GM18498 (cell line): ENCODE results near the gene SLC26A5.
"Not testable (repeated sequence)": the region's sequence is repeated elsewhere in the genome, so short reads cannot be mapped to it uniquely, and the experiment has no call there.

Experiments
- ATAC-seq: cut with Tn5 transposase; IDR thresholded peaks from one replicate; pipeline ENCODE4 v1.9.1; 2021; ENCODE audit warnings: mild to moderate bottlenecking, moderate library complexity; ENCODE audit not compliant: unreplicated experiment

The SLC26A5 gene

GRCh38 chr7:103405789-103406613 is 40.0 kb downstream of the SLC26A5 start:
- ATAC-seq, result not testable (repeated sequence)

DNA sequence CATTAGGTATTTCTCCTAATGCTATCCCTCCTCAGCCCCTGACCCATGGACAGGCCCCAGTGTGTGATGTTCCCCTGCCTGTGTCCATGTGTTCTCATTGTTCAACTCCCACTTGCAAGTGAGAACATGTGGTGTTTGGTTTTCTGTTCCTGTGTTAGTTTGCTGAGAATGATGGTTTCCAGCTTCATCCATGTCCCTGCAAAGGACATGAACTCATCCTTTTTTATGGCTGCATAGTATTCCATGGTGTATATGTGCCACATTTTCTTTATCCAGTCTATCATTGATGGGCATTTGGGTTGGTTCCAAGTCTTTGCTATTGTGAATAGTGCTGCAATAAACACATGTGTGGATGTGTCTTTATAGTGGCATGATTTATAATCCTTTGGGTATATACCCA is 46.3 kb downstream of the SLC26A5 start:
- ATAC-seq, result not testable (repeated sequence)

DNA sequence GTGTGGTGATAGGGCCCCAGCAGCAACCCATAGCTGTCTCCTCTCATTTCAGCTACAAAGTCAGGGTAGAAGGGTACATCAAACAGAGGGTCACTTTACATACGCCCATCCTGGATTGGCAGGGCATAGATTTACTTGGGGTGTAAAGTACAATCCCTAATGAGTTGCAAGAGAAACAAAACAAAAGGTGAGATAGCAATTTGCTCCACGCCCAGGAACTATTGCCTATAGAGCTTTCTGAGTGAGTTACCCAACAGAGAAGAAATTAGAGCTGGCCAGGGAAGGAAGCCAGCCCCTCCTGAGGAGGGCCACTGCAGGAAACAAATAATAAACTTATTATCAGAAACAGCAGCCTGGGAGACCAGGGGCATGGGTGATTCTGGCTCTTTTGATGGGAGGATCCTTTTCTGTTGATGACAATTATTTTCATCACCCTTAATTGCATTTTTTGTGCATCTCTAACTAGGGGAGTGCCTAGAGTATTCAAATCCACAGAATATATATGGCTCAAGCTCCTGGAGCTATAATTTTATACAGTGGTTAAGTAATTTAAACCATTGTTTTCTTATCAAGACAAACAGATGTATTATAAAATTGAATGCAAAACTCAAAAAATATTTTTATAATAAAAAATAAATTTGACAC is 47.4 kb downstream of the SLC26A5 start:
- ATAC-seq, result no peak

DNA sequence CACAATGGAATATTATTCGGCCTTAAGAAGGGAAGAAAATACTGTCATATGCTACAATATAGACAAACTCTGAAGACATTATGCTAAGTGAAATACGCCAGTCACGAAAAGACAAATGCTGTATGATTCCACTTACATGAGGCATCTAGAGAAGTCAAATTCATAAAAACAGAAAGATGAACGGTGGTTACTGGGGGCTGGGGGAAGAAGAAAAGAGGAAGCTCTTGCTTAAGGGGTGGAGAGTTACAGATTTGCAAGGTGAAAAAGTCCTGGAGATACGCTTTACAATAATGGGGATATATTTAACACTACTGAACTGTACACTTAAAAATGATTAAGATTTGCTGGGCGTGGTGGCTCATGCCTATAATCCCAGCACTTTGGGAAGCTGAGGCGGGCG is 49.5 kb downstream of the SLC26A5 start:
- no peak for ATAC-seq

DNA sequence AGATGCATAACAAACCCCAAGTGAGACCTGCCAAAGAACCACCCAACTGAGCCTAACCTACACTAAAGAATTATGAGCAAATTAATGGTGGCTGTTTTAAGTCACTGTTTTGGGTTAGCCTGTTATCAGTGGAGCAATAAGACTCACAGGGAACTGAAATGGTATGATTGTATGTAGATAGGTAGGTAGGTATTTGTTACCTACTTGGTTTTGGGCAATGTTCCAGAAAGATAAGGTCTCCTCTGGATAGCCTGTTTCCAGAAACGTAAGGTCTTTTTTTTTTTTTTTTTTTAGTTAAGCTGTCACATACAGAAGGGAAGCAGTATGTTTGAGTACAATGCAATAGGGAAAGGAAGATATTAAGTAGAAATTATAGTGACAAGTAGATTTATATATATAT is 50.9 kb downstream of the SLC26A5 start:
- no peak for ATAC-seq

GRCh38 chr7:103394566-103394965 is 51.4 kb downstream of the SLC26A5 start:
- no peak for ATAC-seq

GRCh38 chr7:103391976-103392375 is 54.0 kb downstream of the SLC26A5 start:
- no peak for ATAC-seq

- no peak for ATAC-seq
Measured at GRCh38 chr7:103391150-103391549, 54.9 kb downstream of the SLC26A5 start.

- ATAC-seq, result no peak
Measured at GRCh38 chr7:103389263-103389662, 56.7 kb downstream of the SLC26A5 start.

DNA sequence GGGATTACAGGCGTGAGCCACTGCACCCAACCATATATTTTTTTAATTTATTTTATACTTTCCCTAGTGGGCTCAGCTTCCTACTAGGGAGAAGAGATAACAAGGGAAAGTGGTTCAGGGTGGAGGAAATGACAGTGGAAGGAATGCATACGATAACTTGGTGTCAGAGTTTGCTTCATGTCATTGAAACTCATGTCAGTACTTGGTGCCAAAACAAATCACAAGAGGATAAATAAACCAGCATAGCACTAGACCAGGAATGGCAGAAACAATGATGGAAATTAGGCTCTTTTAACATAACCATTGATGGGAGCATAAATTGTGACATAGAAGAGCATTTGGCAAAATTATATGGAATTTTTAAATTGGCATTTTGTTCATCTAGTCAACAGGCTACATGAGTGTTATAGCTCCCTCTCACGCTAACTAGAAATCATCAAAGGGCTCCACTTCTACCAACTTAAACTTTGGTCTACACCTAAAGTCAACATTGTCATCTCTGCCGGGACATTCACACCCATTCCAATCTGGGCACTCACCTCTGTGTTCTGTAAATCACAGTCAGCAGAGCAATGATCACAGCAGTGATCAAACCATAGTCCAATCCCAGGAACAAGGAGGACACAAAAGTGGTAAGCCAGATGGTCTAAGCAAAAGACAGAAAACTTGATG is 57.4 kb downstream of the SLC26A5 start:
- no peak for ATAC-seq

DNA sequence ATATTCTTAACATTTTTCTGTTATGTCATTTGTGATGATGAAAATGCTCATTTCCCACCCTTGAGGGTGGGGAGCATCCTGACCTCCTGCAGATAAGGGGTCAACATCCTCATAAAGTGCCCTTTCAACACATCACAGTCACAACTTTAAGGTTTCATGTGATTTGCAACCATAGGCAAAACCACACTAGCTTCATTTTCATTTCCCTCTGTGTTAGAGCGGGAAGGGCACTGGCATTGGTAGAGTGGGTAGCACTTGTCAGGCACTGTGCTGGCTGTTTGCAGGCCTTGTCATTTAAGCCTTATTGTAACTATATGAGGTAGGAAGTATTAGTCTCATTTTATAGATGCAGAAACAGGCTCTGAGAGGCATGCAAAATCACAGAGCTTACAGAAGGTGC is 58.8 kb downstream of the SLC26A5 start:
- ATAC-seq, result no peak

DNA sequence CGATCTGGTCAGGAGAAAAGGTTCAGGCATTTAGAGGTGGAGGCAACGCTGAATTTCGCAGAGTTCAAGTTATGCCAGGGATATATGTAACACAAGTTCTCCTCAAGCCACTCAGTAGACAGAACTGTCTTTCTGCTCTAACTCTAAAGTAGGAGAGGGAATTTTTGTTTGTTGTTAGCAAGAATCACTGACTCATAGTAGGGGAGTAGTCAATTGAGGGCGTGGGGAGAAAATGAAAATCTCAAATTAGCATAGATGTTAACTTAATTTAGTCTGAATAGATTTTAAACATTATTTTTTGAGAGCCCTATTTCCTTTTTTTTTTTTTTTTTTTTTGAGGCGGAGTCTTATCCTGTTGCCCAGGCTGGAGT is 64.0 kb downstream of the SLC26A5 start:
- ATAC-seq, result no peak

DNA sequence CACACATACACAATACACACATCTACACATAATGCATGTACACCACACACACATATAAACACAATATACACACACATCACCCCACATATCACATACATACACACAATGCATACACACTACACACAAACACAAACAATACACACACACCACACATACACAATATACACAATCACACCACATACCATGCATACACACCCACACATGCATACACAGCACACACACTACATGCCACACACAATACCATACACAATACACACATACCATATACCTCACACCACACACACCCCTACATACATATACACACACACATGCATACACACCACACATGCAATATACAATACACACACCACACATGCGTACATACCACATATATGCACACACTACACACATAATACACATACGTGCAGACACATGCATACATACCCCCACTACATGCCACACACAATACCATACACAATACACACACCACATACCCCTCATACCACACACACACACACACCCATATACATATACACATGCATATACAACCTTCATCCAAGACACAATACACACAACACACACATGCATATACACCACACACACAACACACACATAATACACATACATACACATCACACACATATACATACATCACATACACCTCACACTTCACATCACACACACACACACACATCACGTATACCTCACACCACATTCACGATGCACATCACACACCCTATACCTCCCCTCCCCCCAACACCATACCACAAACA is 64.6 kb downstream of the SLC26A5 start:
- ATAC-seq, result no peak

- ATAC-seq, result no peak
Measured at GRCh38 chr7:103380395-103381191, 65.4 kb downstream of the SLC26A5 start.

DNA sequence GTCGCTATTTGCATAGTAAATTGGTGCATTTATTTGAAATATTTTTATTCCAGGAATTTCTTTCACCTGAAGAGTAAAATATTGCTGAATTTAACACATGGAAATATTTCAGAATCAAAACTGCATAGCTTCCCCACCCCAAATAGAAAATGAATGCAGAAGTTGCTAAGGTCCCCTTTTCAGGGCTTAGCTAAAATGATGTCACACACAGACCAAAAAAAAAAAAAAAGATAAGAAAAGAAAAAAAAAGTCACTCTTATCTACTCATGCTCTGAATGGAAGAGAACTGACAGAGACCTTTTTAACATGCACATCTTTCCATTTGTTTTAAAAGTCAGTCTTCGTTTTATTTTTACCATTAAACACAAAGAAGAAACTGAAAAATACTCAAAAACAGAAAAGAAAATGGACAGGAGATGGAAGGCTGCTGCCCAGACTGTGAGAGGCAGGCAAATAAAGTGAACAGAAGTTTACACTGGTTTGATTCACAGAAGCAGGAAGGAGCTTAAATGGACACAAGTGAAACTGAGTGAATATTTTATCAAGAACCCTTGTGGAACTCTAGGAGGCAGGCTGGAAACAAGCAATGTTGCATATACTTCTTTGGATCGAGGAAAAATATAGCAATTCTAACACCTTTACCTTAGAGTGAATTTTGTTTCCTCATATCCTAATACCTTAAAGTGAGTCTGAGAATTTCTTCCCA is 66.6 kb downstream of the SLC26A5 start:
- no peak for ATAC-seq

DNA sequence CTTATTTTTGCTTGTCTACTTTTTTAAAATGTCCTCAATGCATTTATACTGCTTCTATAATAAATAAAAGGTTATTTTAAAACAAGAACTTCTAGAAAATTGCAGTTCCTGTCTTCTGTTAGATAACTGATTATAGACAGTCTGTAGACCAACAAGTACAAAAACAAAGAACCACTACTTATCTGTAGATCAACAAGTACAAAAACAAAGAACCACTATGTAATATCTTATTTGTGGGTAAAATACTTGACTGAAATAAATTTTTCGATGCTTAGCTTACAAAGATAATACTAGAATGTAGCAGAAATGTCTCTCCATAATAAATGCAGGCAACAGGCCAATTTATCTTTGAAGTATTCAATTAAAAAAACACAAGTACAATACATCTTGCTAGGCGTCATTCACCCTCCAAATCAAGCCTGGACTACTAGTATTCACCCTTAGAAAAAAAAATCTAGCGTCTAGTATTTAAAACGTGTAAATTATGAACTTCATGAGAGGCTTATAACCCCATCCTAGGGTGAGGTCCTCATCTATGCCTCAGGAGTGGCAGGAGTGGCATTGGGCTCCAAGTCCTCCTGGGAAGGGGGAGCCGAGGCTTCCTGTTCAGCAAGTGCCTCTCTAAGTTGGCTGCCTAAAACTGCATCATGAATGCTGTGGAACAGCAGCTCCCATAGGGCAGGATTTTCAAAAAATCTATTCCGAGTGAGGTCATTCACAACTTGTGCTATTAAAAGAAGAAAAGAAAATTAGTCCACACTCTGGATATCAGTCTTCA is 72.0 kb downstream of the SLC26A5 start:
- ATAC-seq, result no peak

- no peak for ATAC-seq
Measured at GRCh38 chr7:103369432-103369831, 76.6 kb downstream of the SLC26A5 start.

GRCh38 chr7:103349805-103350204 is 96.2 kb downstream of the SLC26A5 start:
- ATAC-seq, result no peak

DNA sequence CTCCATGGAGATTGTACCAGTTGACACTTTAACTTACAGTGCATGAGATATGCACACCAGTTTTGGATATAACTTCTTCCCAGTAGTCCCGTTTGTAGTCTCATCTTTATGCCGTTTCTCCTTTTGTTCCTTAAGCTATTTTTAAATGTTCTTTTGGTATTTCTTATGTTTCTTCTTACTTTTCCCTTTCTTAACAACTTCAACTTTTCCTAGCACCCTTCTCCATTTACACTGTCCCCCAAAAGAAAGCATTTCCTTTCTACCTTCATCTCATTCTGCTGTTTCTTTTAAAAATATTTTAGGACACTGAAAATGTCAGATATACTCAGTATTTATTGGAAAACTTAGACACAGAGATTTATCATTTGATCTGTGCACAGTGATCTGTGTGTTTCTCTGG is 97.0 kb downstream of the SLC26A5 start:
- no peak for ATAC-seq
